SKM-1 (cell line): ENCODE results near the gene RBCK1.

Experiments
- DNase-seq: peaks from one replicate; lab custom pipeline; 2025; ENCODE audit not compliant: unreplicated experiment; lab: John Stamatoyannopoulos, UW

The RBCK1 gene

DNA sequence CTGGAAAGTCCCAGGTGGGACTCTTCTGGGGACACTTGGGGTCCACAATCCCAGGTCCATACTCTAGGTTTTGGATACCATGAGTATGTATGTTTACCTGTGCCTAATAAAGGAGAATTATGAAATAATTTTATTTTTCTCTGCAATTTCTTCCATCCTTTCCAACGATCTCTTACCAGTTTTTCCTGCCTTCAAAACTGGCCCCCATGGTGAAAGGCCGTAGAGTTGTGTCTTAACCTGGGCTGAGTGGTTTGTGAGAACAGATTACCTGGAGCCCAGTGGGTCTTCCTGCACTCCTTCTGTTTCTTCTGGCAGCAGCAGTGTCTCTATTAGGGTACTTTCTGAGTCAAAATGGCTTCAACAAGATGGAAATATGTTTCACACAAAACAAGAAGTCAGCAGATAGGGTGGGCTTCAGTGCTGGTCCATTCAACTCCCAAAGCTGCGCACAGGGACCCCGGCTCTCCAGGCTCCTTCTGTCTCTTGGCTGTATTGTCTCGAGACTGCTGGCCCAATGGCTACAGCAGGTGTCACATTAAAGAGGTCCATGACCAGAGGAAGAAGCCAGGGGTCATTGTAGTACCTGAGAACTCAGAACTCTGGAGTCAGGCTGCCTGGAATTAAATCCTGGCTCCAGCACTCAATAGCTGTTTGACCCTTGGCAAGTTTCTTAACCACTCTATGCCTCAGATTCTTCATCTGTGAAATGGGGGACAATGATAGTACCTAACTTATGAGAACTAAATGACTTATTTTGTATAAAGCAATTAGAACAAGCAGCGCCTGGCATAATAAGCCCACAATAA, 10.5 kb upstream of the RBCK1 start:
- no peak for DNase-seq

DNA sequence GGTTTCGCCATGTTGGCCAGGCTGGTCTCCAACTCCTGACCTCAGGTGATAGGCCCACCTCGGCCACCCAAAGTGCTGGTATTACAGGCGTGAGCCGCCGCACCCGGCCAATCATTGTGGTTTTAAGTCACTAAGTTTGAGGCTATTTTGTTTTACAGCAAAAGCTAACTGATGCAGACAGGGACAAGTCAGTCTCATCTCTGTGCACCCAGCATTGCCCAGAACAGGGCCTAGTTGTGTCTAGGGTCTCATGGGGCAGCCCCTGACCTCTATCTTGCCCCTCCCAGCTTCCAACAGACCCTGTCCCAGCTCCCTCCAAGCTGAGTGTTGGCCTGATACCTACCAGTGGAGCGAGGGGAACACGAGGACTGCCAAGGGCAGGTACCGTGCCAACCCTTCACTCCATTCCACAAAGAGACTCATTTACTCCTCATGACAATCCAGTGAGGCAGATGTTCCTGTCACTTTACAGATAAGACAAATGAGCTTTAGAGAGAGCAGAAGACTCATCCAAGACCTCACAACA, 8.9 kb upstream of the RBCK1 start:
- no peak for DNase-seq

DNA sequence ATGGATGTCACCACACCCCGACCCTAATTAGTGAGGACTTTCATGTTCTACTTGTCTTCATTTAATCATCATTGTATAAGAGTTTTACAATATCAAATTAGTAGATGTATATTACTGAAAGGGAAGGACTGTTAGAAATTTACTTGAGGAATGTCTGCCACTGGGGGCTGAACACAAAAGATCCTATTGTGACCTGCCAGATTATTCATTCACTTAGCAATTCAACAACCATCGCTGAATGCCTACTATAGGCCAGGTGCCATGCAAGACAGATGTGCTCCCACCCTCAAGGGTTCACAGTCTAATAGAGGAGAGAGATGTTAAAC, 8.0 kb upstream of the RBCK1 start:
- no peak for DNase-seq

DNA sequence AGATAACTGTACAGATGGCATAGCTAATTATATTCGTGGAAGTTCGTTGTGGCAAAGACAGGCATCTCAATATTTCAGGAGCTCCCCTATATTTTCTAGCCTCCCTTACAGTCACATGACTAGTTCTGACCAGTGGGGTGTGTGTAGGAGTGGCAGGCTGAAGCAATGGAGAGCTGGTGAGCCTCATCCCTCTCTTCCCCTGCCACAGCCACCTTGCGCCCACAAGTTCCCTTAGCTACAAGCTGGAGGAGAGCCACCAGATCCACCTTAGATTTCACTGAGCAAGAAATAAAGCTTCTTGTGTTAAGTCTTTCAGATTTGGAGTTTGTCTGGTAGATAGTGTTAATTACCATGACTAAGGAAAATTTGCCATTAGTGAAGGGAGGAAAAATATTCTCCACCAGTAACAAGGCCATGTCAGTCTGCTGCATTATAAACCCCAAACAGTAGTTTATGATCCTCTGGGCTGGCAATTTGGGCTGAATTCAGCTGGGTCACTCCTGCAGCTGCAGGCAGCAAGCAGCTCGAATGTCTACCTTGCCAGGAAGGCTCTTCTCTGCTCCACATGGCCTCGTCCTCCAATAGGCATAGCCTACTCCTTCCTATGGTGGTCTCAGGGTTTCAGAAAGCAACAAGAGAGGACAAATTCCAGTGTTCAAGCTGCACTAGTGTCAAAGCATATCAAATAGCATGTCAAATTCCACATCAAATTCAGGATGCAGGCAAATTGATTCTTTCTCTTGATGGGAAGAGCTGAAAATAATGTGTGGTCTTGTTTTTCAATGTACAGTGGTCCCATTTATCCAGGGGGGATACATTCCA, 7.4 kb upstream of the RBCK1 start:
- no peak for DNase-seq

DNA sequence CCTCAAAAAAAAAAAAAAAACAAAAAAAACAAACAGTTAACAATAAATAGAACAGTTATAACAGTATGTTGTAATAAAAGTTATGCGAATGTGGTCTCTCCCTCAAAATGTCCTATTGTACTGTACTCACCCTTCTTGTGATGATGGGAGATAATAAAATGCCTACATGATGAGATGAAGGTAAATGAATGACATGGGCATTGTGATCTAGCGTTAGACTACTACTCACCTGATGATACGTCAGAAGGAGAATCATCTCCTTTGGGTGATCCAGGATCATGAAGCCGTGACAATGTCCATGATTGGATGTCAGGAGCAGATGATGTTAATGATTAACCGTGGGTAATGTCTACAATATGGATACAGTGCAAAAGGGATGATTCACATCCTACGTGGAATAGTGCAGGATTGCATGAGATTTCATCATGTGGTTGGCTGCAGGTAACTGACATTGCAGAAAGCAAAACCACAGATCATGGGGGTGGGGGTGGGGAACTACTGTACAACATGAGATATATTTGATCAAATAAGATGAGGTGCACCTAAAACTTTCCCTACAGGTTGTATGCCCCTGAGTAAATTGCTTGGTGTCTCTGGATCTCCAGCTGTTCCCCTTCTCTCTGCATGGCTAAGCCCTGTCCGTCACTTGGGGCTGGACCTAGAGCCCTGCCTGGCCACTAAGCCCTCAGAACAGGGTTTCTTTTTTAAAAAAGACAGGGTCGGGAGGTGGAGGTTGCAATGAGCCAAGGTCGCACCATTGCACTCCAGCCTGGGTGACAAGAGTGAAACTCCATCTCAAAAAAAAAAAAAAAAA, 6.2 kb upstream of the RBCK1 start:
- no peak for DNase-seq

DNA sequence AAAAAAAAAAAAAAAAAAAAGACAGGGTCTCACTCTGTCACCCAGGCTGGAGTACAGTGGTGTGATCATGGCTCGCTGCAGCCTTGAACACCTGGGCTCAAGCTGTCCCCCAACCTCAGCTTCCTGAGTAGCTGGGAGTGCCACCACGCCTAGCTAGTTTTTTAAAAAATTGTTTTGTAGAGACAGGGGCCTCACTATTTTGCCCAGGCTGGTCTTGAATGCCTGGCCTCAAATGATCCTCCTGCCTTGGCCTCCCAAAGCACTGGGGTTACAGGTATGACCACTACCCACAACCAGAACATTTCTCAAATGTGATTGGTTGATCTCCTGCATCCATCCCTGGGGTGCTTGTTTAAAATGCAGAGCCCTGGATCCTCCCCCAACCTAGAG, 5.6 kb upstream of the RBCK1 start:
- no peak for DNase-seq

DNA sequence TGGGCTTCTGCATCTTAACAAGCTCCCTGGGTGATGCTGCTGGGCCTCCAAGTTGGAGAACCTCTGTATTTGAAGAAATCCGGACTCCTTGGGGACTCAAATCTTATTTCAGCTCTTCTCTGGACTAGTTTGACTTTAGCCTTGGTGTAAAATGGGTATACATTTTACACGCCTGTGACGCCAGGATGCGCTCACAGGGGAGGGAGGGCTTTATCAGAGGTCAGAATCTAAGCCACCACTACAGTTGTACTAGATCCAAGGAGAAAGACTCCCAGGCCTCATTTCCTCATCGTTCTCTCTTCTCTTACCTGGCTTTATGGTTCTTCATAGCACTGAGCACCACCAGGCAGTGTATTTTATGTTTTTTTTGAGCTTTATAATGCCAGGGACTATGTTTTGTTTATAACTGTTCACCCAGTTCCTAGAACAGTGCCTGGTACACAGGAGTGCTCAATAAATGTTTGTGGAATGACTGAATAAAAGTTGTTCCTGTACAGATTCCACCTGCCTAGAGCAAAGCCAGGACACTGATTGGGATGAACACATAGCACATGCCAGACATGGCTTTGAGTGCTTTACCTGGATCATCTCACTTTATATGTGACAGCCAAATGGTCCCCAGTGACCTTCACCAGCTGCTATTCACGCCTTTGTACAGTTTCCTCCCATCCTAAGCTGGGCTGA, 5.1 kb upstream of the RBCK1 start:
- DNase-seq, result no peak

DNA sequence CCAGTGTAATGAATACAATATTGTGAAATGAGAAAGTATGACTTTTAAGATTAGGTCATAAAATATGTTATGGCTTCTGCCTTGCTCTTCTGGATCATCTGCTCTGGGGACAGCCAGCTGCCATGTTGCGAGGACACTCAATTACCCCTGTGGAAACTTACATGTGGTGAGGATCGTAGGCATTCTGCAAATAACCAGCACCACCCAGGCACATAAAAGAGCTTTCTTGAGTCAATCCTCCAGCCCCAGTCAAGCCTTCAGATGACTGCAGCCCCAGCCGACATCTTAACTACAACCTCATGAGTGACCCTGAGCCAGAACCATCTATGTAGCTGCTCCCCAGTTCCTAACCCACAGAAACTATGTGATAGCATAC, 4.5 kb upstream of the RBCK1 start:
- no peak for DNase-seq

DNA sequence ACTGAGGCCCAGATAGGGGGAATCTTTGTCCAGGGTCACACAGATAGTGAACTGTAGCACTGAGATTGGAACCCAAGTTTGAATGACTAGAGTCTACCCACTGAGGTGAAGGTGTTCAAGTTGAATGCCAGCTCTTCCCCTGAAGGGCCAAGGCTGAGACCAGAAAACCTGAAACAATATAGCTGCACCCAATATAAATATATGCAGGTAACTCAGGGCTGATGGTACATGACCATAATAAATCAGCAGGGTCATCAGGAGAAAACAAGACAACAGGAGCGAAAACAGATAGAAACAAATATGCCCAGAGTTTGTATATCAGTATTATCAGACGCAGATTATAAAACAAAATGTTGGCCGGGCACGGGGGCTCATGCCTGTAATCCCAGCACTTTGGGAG, 4.0 kb upstream of the RBCK1 start:
- DNase-seq, result no peak

DNA sequence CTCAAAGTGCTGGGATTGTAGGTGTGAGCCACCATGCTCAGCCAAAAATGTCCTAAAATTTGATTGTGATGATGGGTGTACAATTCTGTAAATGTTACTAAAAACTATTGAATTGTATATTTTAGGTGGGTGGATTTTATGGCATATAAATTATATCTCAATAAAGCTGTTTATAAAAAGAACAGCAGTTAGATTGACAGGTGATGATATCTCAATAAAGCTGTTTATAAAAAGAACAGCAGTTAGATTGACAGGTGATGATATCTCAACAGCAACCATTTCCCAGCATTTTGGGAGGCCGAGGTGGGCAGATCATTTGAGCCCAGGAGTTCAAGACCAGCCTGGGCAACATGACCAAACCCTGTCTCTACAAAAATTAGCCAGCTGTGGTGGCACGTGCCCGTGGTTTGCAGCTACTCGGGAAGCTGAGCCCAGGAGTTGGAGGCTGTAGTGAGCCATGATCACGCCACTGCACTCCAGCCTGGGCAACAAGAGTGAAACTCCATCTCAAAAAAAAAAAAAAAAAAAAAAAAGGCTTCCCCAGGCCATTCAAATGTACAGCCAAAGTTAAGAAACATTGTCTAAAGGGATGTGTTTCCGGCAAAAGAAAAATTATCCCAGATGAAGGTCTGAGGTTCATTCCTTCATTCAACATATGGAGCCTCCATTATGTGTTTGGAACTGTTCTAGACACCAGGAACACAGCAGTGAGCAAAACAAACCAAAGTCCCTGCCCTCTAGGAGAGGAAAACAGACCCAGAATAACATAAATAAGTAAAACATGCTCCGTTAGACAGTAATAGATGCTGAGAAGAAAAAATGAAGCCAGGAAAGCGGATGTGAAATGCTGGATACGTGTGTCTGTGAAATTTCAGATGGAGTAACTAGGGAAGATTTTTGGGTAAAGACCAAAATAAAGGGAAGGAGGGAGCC, 1.6 kb upstream of the RBCK1 start:
- DNase-seq, result no peak

DNA sequence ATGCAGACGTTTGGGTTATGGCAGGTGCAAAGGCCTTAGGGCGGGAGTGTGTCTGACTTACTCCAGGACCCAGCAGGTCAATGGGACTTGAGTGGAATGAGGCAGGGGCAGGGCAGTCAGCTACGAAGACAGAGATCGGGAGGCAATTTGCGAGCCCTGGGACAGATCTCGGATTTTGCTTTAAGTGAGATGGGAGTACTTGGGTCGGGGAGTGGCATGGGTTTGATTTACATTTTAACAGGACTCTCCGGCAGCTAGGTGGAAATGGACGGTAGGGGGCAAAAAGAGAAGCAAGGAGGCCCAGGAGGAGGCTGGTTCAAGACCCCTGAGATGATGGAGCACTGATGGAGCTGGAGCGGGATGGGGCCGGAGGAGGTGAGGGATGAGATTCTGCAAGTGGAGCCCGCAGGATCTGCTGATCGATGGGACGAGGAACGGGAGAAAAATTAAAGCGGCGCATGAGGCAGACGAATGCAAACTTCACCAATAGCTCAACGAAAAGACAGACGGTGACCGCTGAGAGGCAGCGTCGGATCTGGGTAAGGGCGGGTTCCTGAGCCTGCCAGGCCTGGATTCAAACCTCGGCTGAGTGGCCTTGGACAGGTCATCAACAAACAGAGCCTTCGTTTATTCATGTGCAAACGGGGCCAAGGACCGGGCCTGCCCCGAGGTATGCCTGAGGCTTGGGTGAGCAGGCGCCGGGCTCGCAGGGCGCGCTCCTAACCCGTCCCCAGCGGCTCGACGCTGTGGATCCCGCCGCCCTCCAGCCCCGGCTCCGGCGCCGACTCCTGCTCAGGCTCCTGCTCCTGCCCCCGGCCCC, 756 bp upstream of the RBCK1 start:
- DNase-seq, result no peak

DNA sequence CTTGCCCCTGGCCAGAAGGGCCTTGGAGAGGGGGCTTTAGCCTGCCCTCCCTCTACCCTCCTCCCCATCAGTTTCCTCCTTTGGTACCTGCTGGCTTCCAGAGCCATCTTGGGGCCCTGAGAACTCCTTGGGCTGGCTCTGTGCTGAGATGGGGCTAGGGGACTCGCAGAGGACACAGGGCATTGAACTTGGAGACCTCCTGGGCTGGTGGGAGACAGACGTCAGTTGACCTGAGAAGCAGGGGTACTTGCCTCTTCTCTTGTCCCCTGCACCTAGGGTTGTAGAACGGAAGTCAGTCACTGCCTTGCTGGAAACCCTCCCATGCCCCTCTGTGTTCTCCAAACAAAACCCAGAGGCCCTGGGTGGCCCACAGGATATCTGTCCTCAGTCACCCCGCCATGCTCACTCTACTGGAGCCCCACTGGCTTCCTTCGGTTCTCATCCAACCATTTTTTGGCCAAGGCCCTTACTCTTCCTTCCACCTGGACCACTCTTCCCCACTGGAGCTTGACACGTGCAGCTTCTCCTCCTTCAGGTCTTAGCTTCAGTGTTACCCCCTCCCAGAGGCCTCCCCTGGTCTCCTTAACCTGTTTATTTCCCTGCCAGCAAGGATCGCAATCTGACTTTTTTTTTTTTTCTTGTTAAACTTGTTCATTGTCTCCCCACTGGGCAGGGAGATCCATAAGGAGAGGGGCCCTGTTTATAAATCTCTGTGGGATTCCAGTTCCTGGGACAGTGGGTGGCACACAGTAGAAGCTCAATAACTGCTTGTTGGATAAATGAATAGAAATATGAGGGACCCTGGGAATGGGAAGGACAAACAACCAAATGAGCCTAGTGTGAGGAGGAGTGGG, 971 bp downstream of the RBCK1 start:
- no peak for DNase-seq

DNA sequence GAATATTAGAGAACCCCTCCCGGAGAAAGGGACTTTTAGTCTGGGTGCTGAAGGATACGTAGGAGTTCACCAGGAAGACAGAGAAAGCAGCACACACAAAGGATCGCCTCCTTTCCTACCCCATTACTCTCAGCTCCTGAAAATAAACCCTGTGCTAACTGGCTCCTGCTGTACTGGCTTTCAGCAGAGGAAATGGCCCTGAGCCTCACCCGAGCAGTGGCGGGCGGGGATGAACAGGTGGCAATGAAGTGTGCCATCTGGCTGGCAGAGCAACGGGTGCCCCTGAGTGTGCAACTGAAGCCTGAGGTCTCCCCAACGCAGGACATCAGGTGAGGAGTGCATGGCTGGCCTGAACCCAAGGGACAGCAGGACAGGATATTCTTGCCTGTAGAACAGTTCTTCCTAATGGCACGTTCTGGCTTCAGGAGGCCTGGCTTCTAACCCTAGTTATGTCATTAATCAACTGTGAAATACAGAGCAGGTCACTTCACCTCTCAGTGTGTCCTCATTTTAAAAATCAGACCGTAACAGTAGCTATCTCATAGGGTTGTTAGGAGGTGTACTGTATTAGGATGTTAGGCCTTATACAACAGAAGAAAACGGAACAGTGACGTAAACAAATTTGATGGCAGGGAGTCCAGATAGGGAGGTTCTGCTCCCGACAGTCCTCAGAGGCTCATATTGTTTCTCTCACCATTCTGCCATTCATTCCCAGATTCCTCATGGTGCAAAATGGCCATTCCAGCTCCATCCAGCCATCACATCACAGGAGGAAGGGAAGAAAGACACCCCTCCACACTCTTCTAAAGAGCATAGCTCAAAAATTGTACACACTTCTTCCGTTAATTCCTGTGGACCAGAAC, 1.8 kb downstream of the RBCK1 start:
- DNase-seq, result no peak

DNA sequence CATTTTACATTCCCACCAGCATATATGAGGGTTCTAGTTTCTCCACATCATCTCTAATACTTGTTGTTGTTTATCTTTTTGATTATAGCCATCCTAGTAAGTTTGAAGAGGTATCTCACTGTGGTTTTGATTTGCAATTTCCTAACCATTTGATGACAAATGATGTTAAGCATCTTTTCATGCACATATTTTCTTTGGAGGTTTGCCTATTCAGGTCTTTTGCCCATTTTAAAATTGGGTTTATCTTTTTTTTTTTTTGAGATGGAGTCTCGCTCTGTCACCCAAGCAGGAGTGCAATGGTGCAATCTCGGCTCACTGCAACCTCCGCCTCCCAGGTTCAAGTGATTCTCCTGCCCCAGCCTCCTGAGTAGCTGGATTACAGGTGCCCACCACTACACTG, 4.0 kb downstream of the RBCK1 start:
- DNase-seq, result no peak

DNA sequence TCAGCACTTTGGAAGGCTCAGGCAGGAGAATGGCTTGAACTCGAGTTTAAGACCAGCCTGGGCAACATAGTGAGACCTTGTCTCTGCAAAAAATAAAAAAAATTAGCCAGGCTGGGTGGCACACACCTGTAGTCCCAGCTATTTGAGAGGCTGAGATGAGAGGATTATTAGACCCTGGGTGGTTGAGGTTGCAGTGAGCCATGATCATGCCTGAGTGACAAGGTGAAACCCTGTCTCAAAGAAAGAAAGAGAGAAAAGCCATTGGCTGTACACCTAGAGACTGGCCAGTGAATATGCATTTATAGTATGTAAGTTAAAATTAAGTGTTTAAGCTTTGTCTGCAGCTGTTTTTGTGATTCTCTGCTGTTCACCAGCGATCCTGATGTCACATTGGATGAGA, 6.1 kb downstream of the RBCK1 start:
- DNase-seq, result no peak

DNA sequence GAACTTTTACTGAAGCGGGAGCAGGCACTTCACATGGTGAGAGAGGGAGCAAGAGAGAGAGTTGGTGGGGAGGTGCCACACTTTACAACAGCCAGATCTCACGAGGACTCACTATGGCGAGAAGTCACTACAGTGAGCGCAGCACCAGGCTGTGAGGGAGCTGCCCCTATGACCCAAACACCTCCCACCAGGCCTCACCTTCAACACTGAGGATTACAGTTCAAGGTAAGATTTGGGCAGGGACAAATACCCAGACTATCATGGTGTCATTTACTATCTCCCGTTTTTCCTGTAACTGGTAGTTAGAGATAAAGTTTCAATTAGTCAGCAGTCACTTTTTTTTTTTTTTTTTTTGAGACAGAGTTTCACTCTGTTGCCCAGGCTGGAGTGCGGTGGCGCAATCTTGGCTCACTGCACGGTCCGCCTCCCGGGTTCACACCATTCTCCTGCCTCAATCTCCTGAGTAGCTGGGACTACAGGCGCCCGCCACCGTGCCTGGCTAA, 7.8 kb downstream of the RBCK1 start:
- DNase-seq, result no peak
